ENCODE results near the gene MCCC1. TPM values are rescaled to one million over a fixed set of nuclear protein-coding genes. Genes with fewer than 3 reads are reported as not detected.

Gene MCCC1
- total and polyA plus RNA-seq, 2 donors (not counting 1 experiment from before 2014, with no cell fraction given) = 12.9 to 36.3 TPM

DNA sequence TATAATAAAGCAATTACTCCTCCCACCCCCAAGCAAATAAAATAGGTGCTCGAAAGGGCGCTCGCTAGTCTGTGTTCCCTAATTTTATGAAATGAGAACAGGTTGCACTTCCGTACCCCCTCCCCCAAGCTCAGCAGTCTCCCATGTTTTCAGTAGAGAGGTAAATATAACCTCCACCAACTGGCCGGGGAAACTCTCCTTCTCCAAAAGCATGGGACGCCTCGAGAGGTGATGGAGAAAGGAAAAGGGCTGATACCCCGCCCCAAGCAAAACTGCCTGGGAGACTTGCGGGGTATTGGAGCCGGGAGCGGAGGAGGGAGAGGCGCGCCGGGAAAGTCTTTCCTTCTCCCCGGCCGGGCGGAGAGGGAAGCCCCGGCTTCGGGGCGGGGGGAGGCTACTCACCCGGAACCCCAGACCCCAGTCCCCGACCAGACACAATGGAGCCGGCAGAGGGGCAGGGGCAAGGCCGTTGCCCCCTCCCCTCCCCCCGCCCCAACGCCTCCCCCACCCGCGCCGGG, 119.6 kb downstream of the MCCC1 start:
- H3K9me3 Mint-ChIP-seq (ENCODE audit: insufficient read depth) = no peaks in the 10 kb centered on the region
- peaks cover 51% of the 10 kb centered on the region for H3K79me2 ChIP-seq (ENCODE audit: control insufficient read depth, insufficient read depth, low read length)
- no peaks in the 10 kb centered on the region for H3K36me3 ChIP-seq (replicated peaks in 1 of 2; ENCODE audit: control extremely low read depth in 1 of 2, control insufficient read depth in 1 of 2, extremely low read depth in 1 of 2, insufficient read depth in 2 of 2, low read length in 1 of 2)
- no peaks in the 10 kb centered on the region for H3K27me3 Mint-ChIP-seq
- peaks cover 18% of the 10 kb centered on the region for H4K20me1 ChIP-seq (ENCODE audit: control insufficient read depth, insufficient read depth, low read length, poor library complexity, severe bottlenecking)
- DNase-seq (peak; percentile 63), ATAC-seq (ENCODE audit: low read depth) (no peak)
- peak overlapping the region; percentile 80 for H2AFZ ChIP-seq (ENCODE audit: insufficient read depth, low read depth, low read length, poor library complexity, severe bottlenecking)
- H3K27ac ChIP-seq (ENCODE audit: low read length in 2 of 2) = peak overlapping the region in 1 of 2 donors; percentile 67
- TF ChIP-seq, protein P1, sequence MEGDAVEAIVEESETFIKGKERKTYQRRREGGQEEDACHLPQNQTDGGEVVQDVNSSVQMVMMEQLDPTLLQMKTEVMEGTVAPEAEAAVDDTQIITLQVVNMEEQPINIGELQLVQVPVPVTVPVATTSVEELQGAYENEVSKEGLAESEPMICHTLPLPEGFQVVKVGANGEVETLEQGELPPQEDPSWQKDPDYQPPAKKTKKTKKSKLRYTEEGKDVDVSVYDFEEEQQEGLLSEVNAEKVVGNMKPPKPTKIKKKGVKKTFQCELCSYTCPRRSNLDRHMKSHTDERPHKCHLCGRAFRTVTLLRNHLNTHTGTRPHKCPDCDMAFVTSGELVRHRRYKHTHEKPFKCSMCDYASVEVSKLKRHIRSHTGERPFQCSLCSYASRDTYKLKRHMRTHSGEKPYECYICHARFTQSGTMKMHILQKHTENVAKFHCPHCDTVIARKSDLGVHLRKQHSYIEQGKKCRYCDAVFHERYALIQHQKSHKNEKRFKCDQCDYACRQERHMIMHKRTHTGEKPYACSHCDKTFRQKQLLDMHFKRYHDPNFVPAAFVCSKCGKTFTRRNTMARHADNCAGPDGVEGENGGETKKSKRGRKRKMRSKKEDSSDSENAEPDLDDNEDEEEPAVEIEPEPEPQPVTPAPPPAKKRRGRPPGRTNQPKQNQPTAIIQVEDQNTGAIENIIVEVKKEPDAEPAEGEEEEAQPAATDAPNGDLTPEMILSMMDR (IDR thresholded peaks at IDR 0.05) = no peak
- TF ChIP-seq EZH2 (IDR thresholded peaks at IDR 0.05; ENCODE audit: borderline replicate concordance, insufficient read depth, low read depth, low read length, poor library complexity, severe bottlenecking) = no peak
- ChIA-PET CTCF (no interaction called here), POLR2A (no interaction called here)
- intact Hi-C loops (cut with micrococcal nuclease) = loop anchor here (1.0 kb wide), 1 partner anchor 120 kb away; the partner anchor contains the start of gene MCCC1
- peaks cover 18 to 21% of the 10 kb centered on the region in 2 donors for H3K4me1 ChIP-seq (ENCODE audit: control insufficient read depth in 2 of 2, insufficient read depth in 2 of 2, low read length in 2 of 2)
- peak overlapping the region; percentile 93 for H3K4me3 Mint-ChIP-seq
- H3K4me2 ChIP-seq (replicated peaks; ENCODE audit: low read depth, low read length, poor library complexity, severe bottlenecking) = peak overlapping the region; percentile 96
- H3K9ac ChIP-seq (ENCODE audit: low read length) = peak overlapping the region; percentile 86
- H3K4me1 Mint-ChIP-seq = peaks cover 35% of the 10 kb centered on the region
- peak overlapping the region; percentile 70 to 89 (median 80) for H3K4me3 ChIP-seq (ENCODE audit: control extremely low read depth in 1 of 5, extremely low read depth in 1 of 5, insufficient read depth in 1 of 5, low read depth in 2 of 5, low read length in 4 of 5)
- no peaks in the 10 kb centered on the region for H3K27me3 ChIP-seq (replicated peaks in 1 of 4; ENCODE audit: control extremely low read depth in 1 of 4, control insufficient read depth in 3 of 4, insufficient read depth in 4 of 4, low read length in 3 of 4)
- H3K9me3 ChIP-seq (ENCODE audit: control extremely low read depth in 1 of 3, control insufficient read depth in 2 of 3, insufficient read depth in 1 of 3, low read length in 2 of 3) = no peaks in the 10 kb centered on the region
- peak overlapping the region; percentile 91 for H3K27ac Mint-ChIP-seq
- 0% methylated on average over 7 of the region's 29 CpGs for WGBS (ENCODE audit: insufficient coverage)

DNA sequence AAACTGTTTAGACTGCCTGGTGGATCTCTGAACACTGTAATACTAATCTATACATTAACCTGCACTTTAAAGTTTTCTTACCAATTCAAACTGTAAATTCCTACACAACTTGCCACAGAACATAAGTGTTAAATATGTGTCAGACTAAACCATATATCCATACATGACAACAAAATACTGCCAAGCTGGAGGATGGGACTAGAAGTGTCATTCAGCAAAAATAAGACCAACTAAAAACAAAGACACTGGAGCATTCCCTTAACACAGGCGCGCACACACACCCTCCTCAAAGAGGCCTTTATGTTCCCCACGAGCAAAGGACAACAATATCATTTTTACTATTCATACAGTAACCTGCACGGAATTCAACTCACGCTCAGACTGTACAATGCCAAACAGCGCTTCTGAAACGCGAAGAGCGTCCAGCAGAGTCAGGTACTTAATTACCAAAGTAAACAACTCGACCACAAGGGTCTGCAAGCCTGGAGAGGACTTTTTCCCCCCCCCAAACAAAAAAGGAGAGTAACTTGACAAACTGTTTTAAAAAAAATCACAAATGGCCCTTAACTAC, 120.1 kb downstream of the MCCC1 start:
- no peak for ATAC-seq (ENCODE audit: low read depth)
- Histone ChIP-seq H4K20me1 (ENCODE audit: control insufficient read depth, insufficient read depth, low read length, poor library complexity, severe bottlenecking) (peaks cover 18% of the 10 kb centered on the region), H3K9ac (ENCODE audit: low read length) (peak overlapping the region; percentile 86), H3K4me1 (ENCODE audit: control insufficient read depth in 2 of 2, insufficient read depth in 2 of 2, low read length in 2 of 2) (peaks cover 18 to 21% of the 10 kb centered on the region in 2 donors), H3K27ac (ENCODE audit: low read length in 2 of 2) (no peak overlapping the region), H3K36me3 (replicated peaks in 1 of 2; ENCODE audit: control extremely low read depth in 1 of 2, control insufficient read depth in 1 of 2, extremely low read depth in 1 of 2, insufficient read depth in 2 of 2, low read length in 1 of 2) (no peaks in the 10 kb centered on the region), H2AFZ (ENCODE audit: insufficient read depth, low read depth, low read length, poor library complexity, severe bottlenecking) (peak overlapping the region; percentile 80), H3K4me2 (replicated peaks; ENCODE audit: low read depth, low read length, poor library complexity, severe bottlenecking) (peak overlapping the region; percentile 96), H3K9me3 (ENCODE audit: control extremely low read depth in 1 of 3, control insufficient read depth in 2 of 3, insufficient read depth in 1 of 3, low read length in 2 of 3) (no peaks in the 10 kb centered on the region), H3K27me3 (replicated peaks in 1 of 4; ENCODE audit: control extremely low read depth in 1 of 4, control insufficient read depth in 3 of 4, insufficient read depth in 4 of 4, low read length in 3 of 4) (no peaks in the 10 kb centered on the region), H3K79me2 (ENCODE audit: control insufficient read depth, insufficient read depth, low read length) (peaks cover 55% of the 10 kb centered on the region), H3K4me3 (ENCODE audit: control extremely low read depth in 1 of 5, extremely low read depth in 1 of 5, insufficient read depth in 1 of 5, low read depth in 2 of 5, low read length in 4 of 5) (peak overlapping the region; percentile 70 to 89 (median 80))
- H3K27ac Mint-ChIP-seq = peak overlapping the region; percentile 91
- H3K9me3 Mint-ChIP-seq (ENCODE audit: insufficient read depth) = no peaks in the 10 kb centered on the region
- POLR2A ChIA-PET = interaction anchor here (0.5 kb wide), 1 partner anchor 9 kb away, joined by 6 read pairs; no protein-coding TSS in a partner anchor
- intact Hi-C loops (cut with micrococcal nuclease) = no loop called here
- CTCF ChIA-PET = no interaction called here
- no peaks in the 10 kb centered on the region for H3K27me3 Mint-ChIP-seq
- TF ChIP-seq EZH2 (IDR thresholded peaks at IDR 0.05; ENCODE audit: borderline replicate concordance, insufficient read depth, low read depth, low read length, poor library complexity, severe bottlenecking) = no peak
- TF ChIP-seq, protein P1 (IDR thresholded peaks at IDR 0.05) = no peak
- DNase-seq = no peak
- WGBS (ENCODE audit: insufficient coverage) = 6% methylated on average over 10 of the region's 10 CpGs
- peaks cover 35% of the 10 kb centered on the region for H3K4me1 Mint-ChIP-seq
- peak overlapping the region; percentile 93 for H3K4me3 Mint-ChIP-seq
